MM.1S (cell line): ENCODE results near the gene THSD7B.

Source experiments
- EZH2 ChIP-seq: fragments of 300-600 bp; sonication (generic); optimal IDR thresholded peaks from 2 replicates; pipeline ENCODE3; 2017; ENCODE audit warnings: low read depth, mild to moderate bottlenecking, antibody characterized with exemption, low read length, mixed read lengths
- TF ChIP-seq, protein P1 (sequence below): fragments of 300-600 bp; sonication (generic); IDR thresholded peaks from 2 replicates; pipeline ENCODE4 v1.5.1; 2016; ENCODE audit warnings: antibody characterized with exemption, low read length, mixed read lengths

GRCh38 chr2:137107904-137108303 is 342.6 kb downstream of the THSD7B start:
- no peak for TF ChIP-seq EZH2
- TF ChIP-seq, protein P1, sequence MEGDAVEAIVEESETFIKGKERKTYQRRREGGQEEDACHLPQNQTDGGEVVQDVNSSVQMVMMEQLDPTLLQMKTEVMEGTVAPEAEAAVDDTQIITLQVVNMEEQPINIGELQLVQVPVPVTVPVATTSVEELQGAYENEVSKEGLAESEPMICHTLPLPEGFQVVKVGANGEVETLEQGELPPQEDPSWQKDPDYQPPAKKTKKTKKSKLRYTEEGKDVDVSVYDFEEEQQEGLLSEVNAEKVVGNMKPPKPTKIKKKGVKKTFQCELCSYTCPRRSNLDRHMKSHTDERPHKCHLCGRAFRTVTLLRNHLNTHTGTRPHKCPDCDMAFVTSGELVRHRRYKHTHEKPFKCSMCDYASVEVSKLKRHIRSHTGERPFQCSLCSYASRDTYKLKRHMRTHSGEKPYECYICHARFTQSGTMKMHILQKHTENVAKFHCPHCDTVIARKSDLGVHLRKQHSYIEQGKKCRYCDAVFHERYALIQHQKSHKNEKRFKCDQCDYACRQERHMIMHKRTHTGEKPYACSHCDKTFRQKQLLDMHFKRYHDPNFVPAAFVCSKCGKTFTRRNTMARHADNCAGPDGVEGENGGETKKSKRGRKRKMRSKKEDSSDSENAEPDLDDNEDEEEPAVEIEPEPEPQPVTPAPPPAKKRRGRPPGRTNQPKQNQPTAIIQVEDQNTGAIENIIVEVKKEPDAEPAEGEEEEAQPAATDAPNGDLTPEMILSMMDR: no peak
